Globus pallidus (tissue), 1 donor: ENCODE results near the gene TNFSF8.

Experiments used
- DNase-seq: peaks from one replicate; pipeline ENCODE4 v3.0.0-alpha.2; 2015; ENCODE audit warnings: low spot score

Gene TNFSF8

GRCh38 chr9:114905170-114905940 is 25.0 kb downstream of the TNFSF8 start:
- DNase-seq = no peak

- DNase-seq = no peak
These were observed 27.4 kb downstream of the TNFSF8 start for GRCh38 chr9:114902786-114903524.

GRCh38 chr9:114900942-114901802 is 29.2 kb downstream of the TNFSF8 start:
- DNase-seq = no peak

GRCh38 chr9:114899995-114900394 is 30.4 kb downstream of the TNFSF8 start:
- no peak for DNase-seq

- no peak for DNase-seq
These were observed 30.9 kb downstream of the TNFSF8 start for GRCh38 chr9:114899461-114899860.

- DNase-seq = peak; percentile 43
These were observed 31.6 kb downstream of the TNFSF8 start for GRCh38 chr9:114898741-114899140.

GRCh38 chr9:114897196-114897595 is 33.2 kb downstream of the TNFSF8 start:
- DNase-seq = no peak

GRCh38 chr9:114896344-114896743 is 34.0 kb downstream of the TNFSF8 start:
- no peak for DNase-seq

- no peak for DNase-seq
These were observed 34.8 kb downstream of the TNFSF8 start for GRCh38 chr9:114895521-114895991.

GRCh38 chr9:114894609-114895433 is 35.6 kb downstream of the TNFSF8 start:
- no peak for DNase-seq

- DNase-seq = no peak
These were observed 36.2 kb downstream of the TNFSF8 start for GRCh38 chr9:114894206-114894605.

GRCh38 chr9:114893221-114894010 is 37.0 kb downstream of the TNFSF8 start:
- DNase-seq = no peak

- no peak for DNase-seq
These were observed 40.6 kb downstream of the TNFSF8 start for GRCh38 chr9:114889802-114890224.

GRCh38 chr9:114888607-114889006 is 41.8 kb downstream of the TNFSF8 start:
- no peak for DNase-seq

- no peak for DNase-seq
These were observed 42.4 kb downstream of the TNFSF8 start for GRCh38 chr9:114887963-114888362.

GRCh38 chr9:114884787-114885452 is 45.5 kb downstream of the TNFSF8 start:
- DNase-seq = no peak

GRCh38 chr9:114883709-114884108 is 46.7 kb downstream of the TNFSF8 start:
- DNase-seq = no peak

- no peak for DNase-seq
These were observed 50.1 kb downstream of the TNFSF8 start for GRCh38 chr9:114880291-114880745.

- no peak for DNase-seq
These were observed 51.4 kb downstream of the TNFSF8 start for GRCh38 chr9:114878879-114879564.
